ENCODE results near the gene SRRD.

Gene SRRD

GRCh38 chr22:26480611-26480932 is 3.1 kb upstream of the SRRD start:
- H2AFZ ChIP-seq (ENCODE audit: low read depth, low read length) = peak overlapping the region; percentile 35; the same call in 1 of the 2 replicates
- H3K9me3 ChIP-seq (ENCODE audit: insufficient read depth, low read length, severe bottlenecking) = no peaks in the 10 kb centered on the region
- no peak for TF ChIP-seq CTCF (IDR thresholded peaks at IDR 0.05; ENCODE audit: borderline replicate concordance, extremely low read depth, low read length, poor library complexity, severe bottlenecking)
- peak overlapping the region; percentile 7 to 91; a peak in 3 of 4 replicates for H3K4me3 ChIP-seq (ENCODE audit: low read depth in 1 of 2, low read length in 2 of 2)
- H3K36me3 ChIP-seq (ENCODE audit: insufficient read depth, low read length) = peaks cover 44% of the 10 kb centered on the region
- ATAC-seq (ENCODE audit: insufficient read depth, low read depth) = no peak
- H3K9ac ChIP-seq (ENCODE audit: low read depth, low read length) = peak overlapping the region; percentile 80
- no peaks in the 10 kb centered on the region for H3K27me3 ChIP-seq (ENCODE audit: insufficient read depth, low read length, poor library complexity)
- H4K20me1 ChIP-seq (ENCODE audit: insufficient read depth, low read length) = no peaks in the 10 kb centered on the region
- peaks cover 85% of the 10 kb centered on the region for H3K4me1 ChIP-seq (ENCODE audit: insufficient read depth, low read length)
- H3K4me2 ChIP-seq (ENCODE audit: insufficient read depth, low read length) = peak overlapping the region; percentile 90
- H3K79me2 ChIP-seq (ENCODE audit: insufficient read depth, low read length) = peaks cover 98% of the 10 kb centered on the region
- H3K27ac ChIP-seq (ENCODE audit: low read length) = peak overlapping the region; percentile 97
- no peak for DNase-seq

- ATAC-seq (ENCODE audit: insufficient read depth, low read depth) (no peak), DNase-seq (no peak)
- H3K27me3 ChIP-seq (ENCODE audit: insufficient read depth, low read length, poor library complexity) = no peaks in the 10 kb centered on the region
- H3K27ac ChIP-seq (ENCODE audit: low read length) = peak overlapping the region; percentile 97
- peaks cover 89% of the 10 kb centered on the region for H3K4me1 ChIP-seq (ENCODE audit: insufficient read depth, low read length)
- peak overlapping the region in 1 of 2 experiments; percentile 91; a peak in 3 of 4 replicates for H3K4me3 ChIP-seq (ENCODE audit: low read depth in 1 of 2, low read length in 2 of 2)
- TF ChIP-seq CTCF (IDR thresholded peaks at IDR 0.05; ENCODE audit: borderline replicate concordance, extremely low read depth, low read length, poor library complexity, severe bottlenecking) = no peak
- no peak for TF ChIP-seq EZH2 (IDR thresholded peaks at IDR 0.05; ENCODE audit: borderline replicate concordance, low read depth, low read length, severe bottlenecking)
- peaks cover 39% of the 10 kb centered on the region for H3K36me3 ChIP-seq (ENCODE audit: insufficient read depth, low read length)
- H3K79me2 ChIP-seq (ENCODE audit: insufficient read depth, low read length) = peaks cover 98% of the 10 kb centered on the region
- H3K4me2 ChIP-seq (ENCODE audit: insufficient read depth, low read length) = peak overlapping the region; percentile 90
- H4K20me1 ChIP-seq (ENCODE audit: insufficient read depth, low read length) = no peaks in the 10 kb centered on the region
- H3K9ac ChIP-seq (ENCODE audit: low read depth, low read length) = peak overlapping the region; percentile 80
- H3K9me3 ChIP-seq (ENCODE audit: insufficient read depth, low read length, severe bottlenecking) = no peaks in the 10 kb centered on the region
- no peak overlapping the region for H2AFZ ChIP-seq (ENCODE audit: low read depth, low read length)
Measured at GRCh38 chr22:26481112-26481693, 2.5 kb upstream of the SRRD start.

GRCh38 chr22:26481694-26482093 is 2.0 kb upstream of the SRRD start:
- ATAC-seq (ENCODE audit: insufficient read depth, low read depth) (no peak), DNase-seq (no peak)
- Histone ChIP-seq H3K9me3 (ENCODE audit: insufficient read depth, low read length, severe bottlenecking) (no peaks in the 10 kb centered on the region), H3K79me2 (ENCODE audit: insufficient read depth, low read length) (peaks cover 98% of the 10 kb centered on the region), H3K27me3 (ENCODE audit: insufficient read depth, low read length, poor library complexity) (no peaks in the 10 kb centered on the region), H4K20me1 (ENCODE audit: insufficient read depth, low read length) (no peaks in the 10 kb centered on the region), H3K4me1 (ENCODE audit: insufficient read depth, low read length) (peaks cover 91% of the 10 kb centered on the region), H3K27ac (ENCODE audit: low read length) (peak overlapping the region; percentile 97), H3K4me3 (ENCODE audit: low read depth in 1 of 2, low read length in 2 of 2) (peak overlapping the region in 1 of 2 experiments; percentile 91; a peak in 2 of 4 replicates), H2AFZ (ENCODE audit: low read depth, low read length) (no peak overlapping the region), H3K9ac (ENCODE audit: low read depth, low read length) (peak overlapping the region; percentile 80), H3K4me2 (ENCODE audit: insufficient read depth, low read length) (peak overlapping the region; percentile 90), H3K36me3 (ENCODE audit: insufficient read depth, low read length) (peaks cover 37% of the 10 kb centered on the region)
- TF ChIP-seq CTCF (IDR thresholded peaks at IDR 0.05; ENCODE audit: borderline replicate concordance, extremely low read depth, low read length, poor library complexity, severe bottlenecking) = no peak
- TF ChIP-seq EZH2 (IDR thresholded peaks at IDR 0.05; ENCODE audit: borderline replicate concordance, low read depth, low read length, severe bottlenecking) = no peak
